ENCODE data around the gene TSSK6. TPM values are rescaled to one million over a fixed set of nuclear protein-coding genes. Genes with fewer than 3 reads are reported as not detected.

Gene TSSK6
- total RNA-seq = 3.0 and 3.3 TPM in 2 replicates

DNA sequence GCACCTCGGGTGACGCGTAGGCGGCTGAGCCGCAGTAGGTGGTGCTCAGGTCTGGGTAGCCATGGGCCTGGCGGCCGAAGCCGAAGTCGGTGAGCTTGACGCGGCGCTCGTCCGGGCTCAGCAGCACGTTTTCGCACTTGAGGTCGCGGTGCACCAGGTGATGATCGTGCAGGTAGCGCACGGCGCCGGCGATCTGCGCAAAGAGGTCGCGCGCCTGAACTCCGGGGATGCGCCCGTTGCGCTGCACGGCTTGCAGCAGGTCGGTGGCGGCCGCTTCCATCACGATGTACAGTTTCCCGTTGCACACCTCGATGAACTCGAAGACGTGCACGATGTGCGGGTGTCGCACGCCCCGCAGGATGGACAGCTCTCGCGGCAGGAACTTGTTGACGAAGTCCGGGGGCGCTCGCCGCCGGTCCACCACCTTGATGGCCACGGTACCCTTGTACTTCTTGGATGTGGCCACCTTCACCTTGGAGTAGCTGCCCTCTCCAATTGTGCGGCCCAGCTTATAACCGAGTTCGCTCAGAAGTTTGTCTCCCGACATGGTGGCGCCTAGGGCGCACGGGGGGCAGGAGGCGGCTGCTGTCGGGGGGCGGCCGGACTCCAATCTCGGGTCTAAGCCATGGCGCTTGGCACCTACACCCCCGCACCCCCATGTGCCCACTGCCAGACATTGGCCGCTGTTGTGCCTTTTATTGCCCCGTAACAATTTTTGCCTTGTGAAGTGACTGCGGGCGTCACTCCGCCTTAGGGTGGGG is at the start of gene TSSK6:
TSS of gene TSSK6 (minus strand) at position 668 of the 761 bp plus-strand sequence. CDS start at position 547, 121 bp downstream.
- intact Hi-C loops (cut with micrococcal nuclease) = no loop called here

DNA sequence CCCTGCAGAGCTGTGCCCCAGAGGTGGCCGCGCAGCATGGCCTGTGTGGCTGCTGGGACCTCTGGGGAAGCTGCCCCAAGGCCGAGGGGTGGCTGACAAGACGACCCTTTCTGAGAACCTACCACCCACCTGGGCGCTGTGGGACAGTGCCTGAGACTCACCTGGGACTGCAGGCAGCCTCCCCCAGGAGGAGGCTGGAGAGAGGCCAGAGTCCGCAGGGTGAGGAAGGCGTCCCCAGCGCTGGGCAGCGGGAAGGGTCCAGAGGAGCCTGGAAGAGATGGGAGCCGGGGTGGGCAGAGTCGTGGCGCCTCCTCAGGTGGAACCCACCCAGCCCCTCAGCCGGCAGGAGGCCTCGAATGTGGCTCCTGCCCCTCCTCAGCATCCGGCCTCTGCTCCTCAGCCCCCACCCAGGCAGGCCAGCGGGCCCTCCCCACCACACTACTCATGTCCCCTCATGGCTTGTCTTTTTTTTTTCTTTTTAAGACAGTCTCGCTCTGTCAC is 48.0 kb upstream of the TSSK6 start:
- intact Hi-C loops (cut with micrococcal nuclease) = loop anchor here (1.0 kb wide), 1 partner anchor 80 kb away; the partner anchor contains the start of gene GMIP

GRCh38 chr19:19562665-19563347 is 47.5 kb upstream of the TSSK6 start:
- intact Hi-C loops (cut with micrococcal nuclease) = loop anchor here (1.0 kb wide), 1 partner anchor 80 kb away; the partner anchor contains the start of gene GMIP

GRCh38 chr19:19561946-19562664 is 46.8 kb upstream of the TSSK6 start:
- intact Hi-C loops (cut with micrococcal nuclease) = no loop called here

DNA sequence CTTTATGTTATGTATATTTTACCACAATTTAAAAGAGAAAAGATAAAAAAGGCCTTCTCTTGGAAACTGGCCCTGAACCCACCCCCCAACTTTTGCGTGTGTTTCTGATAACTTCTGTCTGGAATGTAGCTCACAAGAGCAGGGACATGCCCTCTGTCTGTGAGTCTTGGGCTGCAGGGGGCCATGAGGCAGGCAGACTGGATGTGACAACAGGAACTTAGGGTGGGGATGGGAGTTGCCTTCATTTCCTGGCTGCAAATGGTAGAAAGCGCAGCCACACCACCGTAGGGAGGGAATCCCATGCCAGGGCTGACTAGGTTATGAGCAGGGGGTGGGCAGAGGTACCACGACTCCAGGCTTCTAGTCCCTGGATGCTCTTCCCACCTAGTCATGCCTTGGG is 44.6 kb upstream of the TSSK6 start:
- intact Hi-C loops (cut with micrococcal nuclease) = no loop called here

- intact Hi-C loops (cut with micrococcal nuclease) = no loop called here
Measured at GRCh38 chr19:19558636-19559035, 43.3 kb upstream of the TSSK6 start.

- intact Hi-C loops (cut with micrococcal nuclease) = no loop called here
Measured at GRCh38 chr19:19558055-19558454, 42.7 kb upstream of the TSSK6 start.

- intact Hi-C loops (cut with micrococcal nuclease) = no loop called here
Measured at GRCh38 chr19:19554074-19555023, 39.0 kb upstream of the TSSK6 start.

GRCh38 chr19:19553670-19554069 is 38.3 kb upstream of the TSSK6 start:
- intact Hi-C loops (cut with micrococcal nuclease) = no loop called here

GRCh38 chr19:19552798-19553197 is 37.5 kb upstream of the TSSK6 start:
- intact Hi-C loops (cut with micrococcal nuclease) = no loop called here

DNA sequence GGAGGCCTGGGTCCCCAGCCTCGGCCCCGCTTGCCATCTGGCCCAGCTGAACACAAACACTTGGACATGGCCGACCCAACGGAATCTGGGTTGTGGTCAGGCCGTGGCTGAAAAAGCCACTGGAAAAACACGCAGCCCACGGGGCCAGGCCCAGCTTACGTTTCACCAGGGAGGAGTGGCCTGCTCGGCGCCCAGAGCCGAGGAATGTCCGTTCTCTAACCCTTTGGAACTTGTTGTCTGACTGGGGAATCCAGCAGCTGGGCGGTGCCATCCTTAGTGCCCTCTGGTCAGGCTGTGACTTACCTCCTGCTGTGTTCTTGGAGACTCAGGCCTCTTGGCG is 36.5 kb upstream of the TSSK6 start:
- intact Hi-C loops (cut with micrococcal nuclease) = no loop called here

- intact Hi-C loops (cut with micrococcal nuclease) = no loop called here
Measured at GRCh38 chr19:19550972-19551852, 35.9 kb upstream of the TSSK6 start.

DNA sequence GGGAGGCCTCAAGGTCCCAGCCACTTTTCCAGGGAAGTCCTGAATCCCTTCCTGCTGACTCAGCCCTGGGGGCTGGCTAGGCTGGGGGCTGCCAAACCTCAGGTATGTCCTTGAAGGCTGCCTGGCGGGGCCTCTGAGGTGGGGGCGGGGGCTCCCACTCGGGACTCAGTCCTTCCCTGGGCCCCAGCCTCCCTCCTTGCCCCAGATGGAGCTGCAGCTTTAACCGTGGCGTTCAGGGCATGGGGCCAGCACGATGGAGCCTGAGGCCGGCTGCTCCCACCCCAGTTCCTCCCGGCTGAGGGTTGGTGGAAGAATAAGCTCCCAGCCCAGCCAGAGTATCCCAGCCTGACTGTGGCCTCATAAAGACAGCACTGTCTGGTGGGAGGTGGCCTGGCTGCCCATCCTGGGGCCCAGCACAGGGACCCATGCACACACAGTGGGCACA is 35.2 kb upstream of the TSSK6 start:
- intact Hi-C loops (cut with micrococcal nuclease) = no loop called here

DNA sequence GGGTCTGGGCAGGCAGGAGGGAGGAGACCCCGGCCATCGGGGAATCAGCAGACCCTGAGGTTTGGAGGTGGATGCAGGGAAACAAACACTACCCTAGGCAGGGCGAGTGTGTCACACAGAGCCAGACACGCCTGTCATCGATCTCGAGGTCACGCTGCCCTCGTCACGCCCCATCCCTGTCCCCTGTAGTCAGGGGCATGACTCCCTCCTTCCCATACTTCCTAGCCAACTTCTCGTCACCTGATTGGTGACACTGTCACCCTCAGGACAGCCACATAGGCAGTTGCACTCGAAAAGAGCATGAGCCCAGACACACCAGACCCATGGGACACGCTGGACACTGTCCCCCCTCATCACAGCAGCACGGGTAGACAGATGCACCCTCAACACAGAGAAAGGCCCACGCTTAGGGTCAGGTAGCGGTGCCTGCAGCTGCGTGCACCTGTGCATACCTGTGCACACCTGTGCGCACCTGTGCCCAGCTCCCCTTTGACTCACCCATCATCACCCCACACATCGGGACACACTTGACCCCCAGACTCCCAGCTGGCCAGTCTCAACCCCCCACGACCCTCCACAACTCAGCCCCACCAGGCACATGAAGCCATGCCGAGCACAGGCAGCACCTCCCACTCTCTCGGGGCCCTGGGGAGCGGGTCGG is 34.6 kb upstream of the TSSK6 start:
- intact Hi-C loops (cut with micrococcal nuclease) = no loop called here

- intact Hi-C loops (cut with micrococcal nuclease) = no loop called here
Measured at GRCh38 chr19:19548915-19549759, 33.8 kb upstream of the TSSK6 start.

DNA sequence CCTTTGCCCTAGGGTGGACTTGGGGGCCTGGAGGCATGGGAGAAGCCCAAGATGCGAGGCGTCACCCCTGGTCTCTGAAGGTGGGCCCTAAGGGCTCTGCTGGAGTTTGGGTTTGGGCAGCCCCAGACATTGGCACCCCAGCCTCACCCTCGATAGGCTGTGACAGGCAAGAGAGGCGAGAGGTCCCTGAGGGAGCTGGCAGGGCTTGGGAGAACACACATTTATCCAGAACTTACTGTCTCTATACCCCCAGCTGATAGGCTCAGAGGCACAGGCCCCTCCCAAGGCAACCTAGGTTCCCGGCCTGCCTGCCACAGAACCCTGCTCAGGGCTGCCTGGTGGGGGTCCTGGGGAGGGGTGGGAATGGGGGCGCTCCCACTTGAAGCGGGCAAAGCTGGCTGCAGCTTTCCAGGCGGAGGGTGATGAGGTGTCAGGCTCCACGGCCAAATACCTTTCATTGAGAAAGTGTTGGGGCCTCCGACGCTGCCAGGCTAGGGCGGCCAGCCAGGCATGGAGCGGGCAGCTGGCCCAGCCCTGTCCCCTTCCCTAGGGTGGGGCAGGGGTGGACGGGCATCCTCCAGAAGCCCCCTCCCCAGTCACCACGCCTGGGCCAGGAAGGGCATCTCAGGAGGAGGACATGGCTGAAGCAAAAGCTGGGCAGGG is 32.5 kb upstream of the TSSK6 start:
- intact Hi-C loops (cut with micrococcal nuclease) = no loop called here

GRCh38 chr19:19546751-19547162 is 31.4 kb upstream of the TSSK6 start:
- intact Hi-C loops (cut with micrococcal nuclease) = no loop called here

- intact Hi-C loops (cut with micrococcal nuclease) = no loop called here
Measured at GRCh38 chr19:19545707-19546106, 30.4 kb upstream of the TSSK6 start.
